Transverse colon (tissue), 4 donors: Measurements from ENCODE around the gene ALDH7A1. TPM values are rescaled to one million over a fixed set of nuclear protein-coding genes. Genes with fewer than 3 reads are reported as not detected.
"Not testable (repeated sequence)": the region's sequence is repeated elsewhere in the genome, so short reads cannot be mapped to it uniquely, and the experiment has no call there.

Experiments used
- DNase-seq: peaks from one replicate; pipeline ENCODE4 v3.0.0-alpha.2; 2019
- H3K27ac ChIP-seq, 4 donors: fragments of 200-600 bp; sonication (generic); 2 replicates each; pipeline ENCODE4 v1.5.1; 2016 to 2018; ENCODE audit warnings: inconsistent platforms in 4 of 4
- H3K27me3 ChIP-seq: fragments of 200-600 bp; sonication (generic); 2 replicates; pipeline ENCODE4 v1.5.1; 2017; ENCODE audit warnings: inconsistent platforms
- H3K36me3 ChIP-seq, 4 donors: fragments of 200-600 bp; sonication (generic); 2 replicates each; pipeline ENCODE4 v1.5.1; 2017 to 2019; ENCODE audit warnings: inconsistent platforms in 4 of 4
- H3K4me1 ChIP-seq, 4 donors: fragments of 200-600 bp; sonication (generic); 2 replicates each; pipeline ENCODE4 v1.5.1; 2017 to 2020; ENCODE audit warnings: inconsistent platforms in 4 of 4
- H3K4me3 ChIP-seq, 4 donors: fragments of 200-600 bp; sonication (generic); 1 replicate in 1 of 4; 2 replicates in 3 of 4; pipeline versions ENCODE4 v1.5.1 to v1.6.1; 2017 to 2019; ENCODE audit warnings: inconsistent platforms in 4 of 4
- H3K9me3 ChIP-seq, 2 donors: fragments of 200-600 bp; sonication (generic); 2 replicates each; pipeline ENCODE4 v1.5.1; 2017 to 2019; ENCODE audit warnings: inconsistent platforms in 2 of 2
- EP300 ChIP-seq: sonication (generic); formaldehyde crosslinking; IDR thresholded peaks from one replicate; pipeline ENCODE4 v1.6.1; 2017; ENCODE audit warnings: antibody characterized with exemption, low read depth
- POLR2A ChIP-seq: fragments of 450-650 bp; IDR thresholded peaks from one replicate; pipeline ENCODE4 v1.6.1; 2016; ENCODE audit warnings: antibody characterized with exemption, mild to moderate bottlenecking, moderate library complexity
- POLR2AphosphoS5 ChIP-seq, 3 donors: sonication (generic); formaldehyde crosslinking; IDR thresholded peaks; one replicate each; pipeline ENCODE4 v1.6.1; 2016; ENCODE audit warnings: antibody characterized with exemption in 3 of 3
- whole genome bisulfite sequencing, 2 donors: methylation state at CpG; one replicate each; pipeline ENCODE4 v1.1.5; 2018; ENCODE audit warnings: low coverage in 1 of 2; 5-methylcytosine and 5-hydroxymethylcytosine counted together
- in situ Hi-C, 4 donors: fragments of 200-750 bp; cut with MboI; loops; one replicate each; pipeline versions ENCODE4 v1.15.0 to v1.15.1; 2017; ENCODE audit warnings: low sequenced_read_pairs in 3 of 4, low pct_ligation_motif_present in 1 of 4, low pct_unique_long_range_greater_than_20kb in 1 of 4
- intact Hi-C: fragments of 100-400 bp; cut with DNase I; formaldehyde crosslinking; loops from one replicate; pipeline ENCODE4 v1.15.1; 2023; ENCODE audit warnings: low total_unique reads
- total RNA-seq, 4 donors: library from RNA; depleted of rRNA; stranded (reverse); fragments of >200 nt; gene quantifications; one replicate each; pipeline ENCODE4 v1.1.0, GENCODE V29; 2016
- TF ChIP-seq, protein P1 (sequence below), 5 experiments: fragments of 200-600 bp in 3 of 5; fragments of 450-650 bp in 2 of 5; sonication (generic) in 3 of 5; IDR thresholded peaks; 1 replicate in 2 of 5; 2 replicates in 3 of 5; pipeline ENCODE4 v1.5.1; 2016 to 2017; ENCODE audit warnings: antibody characterized with exemption in 5 of 5, inconsistent platforms in 3 of 5, mild to moderate bottlenecking in 2 of 5, moderate library complexity in 1 of 5

ALDH7A1 gene
- total RNA-seq, 4 donors from 2014 or later, result 9.8 to 33.3 (median 15.1) TPM

DNA sequence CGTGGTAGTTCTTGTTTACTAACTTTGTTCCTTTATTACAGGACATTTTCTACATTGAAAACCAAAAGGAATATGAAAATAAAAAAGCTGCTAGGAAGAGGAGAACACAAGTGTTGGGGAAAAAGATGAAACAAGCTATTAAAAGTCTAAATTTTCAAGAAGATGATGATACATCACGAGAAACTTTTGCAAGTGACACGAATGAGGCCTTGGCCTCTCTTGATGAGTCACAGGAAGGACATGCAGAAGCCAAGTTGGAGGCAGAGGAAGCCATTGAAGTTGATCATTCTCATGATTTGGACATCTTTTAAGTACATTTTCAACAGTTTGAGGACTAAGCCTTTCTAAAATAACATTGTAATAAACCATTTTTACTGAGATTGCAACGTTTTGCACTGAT lies 29.5 kb upstream of the ALDH7A1 start:
- no peak overlapping the region for H3K27ac ChIP-seq
- DNase-seq, result no peak
- peaks cover 0 to 23% (median 11%) of the 10 kb centered on the region in 4 donors for H3K36me3 ChIP-seq

GRCh38 chr5:126619781-126620180 lies 24.8 kb upstream of the ALDH7A1 start:
- no peak overlapping the region for H3K27ac ChIP-seq
- WGBS, 2 donors, result 97 to 100% methylated on average over 1 to 2 of the region's 2 CpGs
- in situ Hi-C loops (no loop called here), intact Hi-C loops (no loop called here)
- no peaks in the 10 kb centered on the region for H3K9me3 ChIP-seq
- no peak overlapping the region for H3K4me3 ChIP-seq
- no peaks in the 10 kb centered on the region for H3K27me3 ChIP-seq
- TF ChIP-seq, protein P1, sequence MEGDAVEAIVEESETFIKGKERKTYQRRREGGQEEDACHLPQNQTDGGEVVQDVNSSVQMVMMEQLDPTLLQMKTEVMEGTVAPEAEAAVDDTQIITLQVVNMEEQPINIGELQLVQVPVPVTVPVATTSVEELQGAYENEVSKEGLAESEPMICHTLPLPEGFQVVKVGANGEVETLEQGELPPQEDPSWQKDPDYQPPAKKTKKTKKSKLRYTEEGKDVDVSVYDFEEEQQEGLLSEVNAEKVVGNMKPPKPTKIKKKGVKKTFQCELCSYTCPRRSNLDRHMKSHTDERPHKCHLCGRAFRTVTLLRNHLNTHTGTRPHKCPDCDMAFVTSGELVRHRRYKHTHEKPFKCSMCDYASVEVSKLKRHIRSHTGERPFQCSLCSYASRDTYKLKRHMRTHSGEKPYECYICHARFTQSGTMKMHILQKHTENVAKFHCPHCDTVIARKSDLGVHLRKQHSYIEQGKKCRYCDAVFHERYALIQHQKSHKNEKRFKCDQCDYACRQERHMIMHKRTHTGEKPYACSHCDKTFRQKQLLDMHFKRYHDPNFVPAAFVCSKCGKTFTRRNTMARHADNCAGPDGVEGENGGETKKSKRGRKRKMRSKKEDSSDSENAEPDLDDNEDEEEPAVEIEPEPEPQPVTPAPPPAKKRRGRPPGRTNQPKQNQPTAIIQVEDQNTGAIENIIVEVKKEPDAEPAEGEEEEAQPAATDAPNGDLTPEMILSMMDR (IDR thresholded peaks at IDR 0.05), result no peak
- TF ChIP-seq POLR2AphosphoS5 (IDR thresholded peaks at IDR 0.05) (no peak), POLR2A (no peak), EP300 (no peak)
- DNase-seq, result no peak
- H3K4me1 ChIP-seq, result peaks cover 0 to 10% (median 7%) of the 10 kb centered on the region in 4 donors
- peaks cover 0 to 35% (median 14%) of the 10 kb centered on the region in 4 donors for H3K36me3 ChIP-seq

More for the DNA sequence above, 29.5 kb upstream of the ALDH7A1 start:
- Histone ChIP-seq H3K9me3 (no peaks in the 10 kb centered on the region), H3K4me3 (no peak overlapping the region), H3K27me3 (no peaks in the 10 kb centered on the region), H3K4me1 (peaks cover 0 to 10% (median 7%) of the 10 kb centered on the region in 4 donors)
- in situ Hi-C loops (no loop called here), intact Hi-C loops (no loop called here)
- TF ChIP-seq POLR2A (no peak), POLR2AphosphoS5 (IDR thresholded peaks at IDR 0.05) (no peak)
- WGBS, 2 donors, result 45 to 59% methylated on average over 4 of the region's 4 CpGs

GRCh38 chr5:126617603-126618002 lies 22.6 kb upstream of the ALDH7A1 start:
- 92 to 100% methylated on average over 2 to 8 of the region's 8 CpGs for WGBS, 2 donors
- H3K27me3 ChIP-seq, in situ Hi-C loops: not testable (repeated sequence)

DNA sequence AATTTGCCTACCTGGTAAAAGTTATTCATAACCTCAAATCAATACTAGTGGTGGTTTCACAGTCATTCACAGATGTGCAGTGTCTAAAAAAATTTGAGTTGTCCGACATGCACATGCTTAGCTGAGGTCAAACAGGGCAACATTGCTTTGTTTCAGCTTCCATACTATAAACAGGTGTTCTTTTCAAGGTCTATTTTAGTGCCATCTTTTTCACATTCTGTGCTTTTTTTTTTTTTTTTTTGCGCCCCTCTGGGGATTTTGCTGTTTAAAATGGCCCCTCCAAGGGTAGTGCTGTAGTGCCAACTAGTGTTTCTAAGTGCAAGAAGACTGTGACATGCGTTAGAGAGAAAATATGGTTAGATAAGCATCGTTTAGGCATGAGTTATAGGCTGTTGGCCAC lies 20.3 kb upstream of the ALDH7A1 start:
- H3K9me3 ChIP-seq, result no peaks in the 10 kb centered on the region
- 84 to 89% methylated on average over 4 of the region's 4 CpGs for WGBS, 2 donors
- in situ Hi-C loops (no loop called here), intact Hi-C loops (no loop called here)
- H3K27ac ChIP-seq, result no peak overlapping the region
- no peak for DNase-seq
- H3K27me3 ChIP-seq, result no peaks in the 10 kb centered on the region
- TF ChIP-seq POLR2AphosphoS5 (IDR thresholded peaks at IDR 0.05) (no peak), POLR2A (no peak), EP300 (no peak)
- TF ChIP-seq, protein P1 (IDR thresholded peaks at IDR 0.05), result no peak
- peaks cover 0 to 37% (median 11%) of the 10 kb centered on the region in 4 donors for H3K36me3 ChIP-seq
- no peak overlapping the region for H3K4me3 ChIP-seq
- H3K4me1 ChIP-seq, result peaks cover 0 to 3% (median 0%) of the 10 kb centered on the region in 4 donors

More at GRCh38 chr5:126617603-126618002, 22.6 kb upstream of the ALDH7A1 start:
- H3K4me3 ChIP-seq, intact Hi-C loops, DNase-seq, H3K9me3 ChIP-seq, H3K27ac ChIP-seq, H3K4me1 ChIP-seq: not testable (repeated sequence)
- H3K36me3 ChIP-seq, result peaks cover 0 to 32% (median 12%) of the 10 kb centered on the region in 4 donors

- no peak overlapping the region for H3K4me3 ChIP-seq
- DNase-seq, result no peak
- intact Hi-C loops, result no loop called here
- peaks cover 0 to 39% (median 16%) of the 10 kb centered on the region in 4 donors for H3K36me3 ChIP-seq
- H3K4me1 ChIP-seq, result peaks cover 0 to 3% (median 0%) of the 10 kb centered on the region in 4 donors
- TF ChIP-seq, protein P1 (IDR thresholded peaks at IDR 0.05), result no peak
- TF ChIP-seq EP300 (no peak), POLR2A (no peak), POLR2AphosphoS5 (IDR thresholded peaks at IDR 0.05) (no peak)
- no peak overlapping the region for H3K27ac ChIP-seq
- 81 to 98% methylated on average over 7 of the region's 7 CpGs for WGBS, 2 donors
- in situ Hi-C loops, result no loop called here
- no peaks in the 10 kb centered on the region for H3K27me3 ChIP-seq
- no peaks in the 10 kb centered on the region for H3K9me3 ChIP-seq
Observed at GRCh38 chr5:126613941-126614592, 19.0 kb upstream of the ALDH7A1 start.
